Measurements from ENCODE around the gene LDB2.

The LDB2 gene

DNA sequence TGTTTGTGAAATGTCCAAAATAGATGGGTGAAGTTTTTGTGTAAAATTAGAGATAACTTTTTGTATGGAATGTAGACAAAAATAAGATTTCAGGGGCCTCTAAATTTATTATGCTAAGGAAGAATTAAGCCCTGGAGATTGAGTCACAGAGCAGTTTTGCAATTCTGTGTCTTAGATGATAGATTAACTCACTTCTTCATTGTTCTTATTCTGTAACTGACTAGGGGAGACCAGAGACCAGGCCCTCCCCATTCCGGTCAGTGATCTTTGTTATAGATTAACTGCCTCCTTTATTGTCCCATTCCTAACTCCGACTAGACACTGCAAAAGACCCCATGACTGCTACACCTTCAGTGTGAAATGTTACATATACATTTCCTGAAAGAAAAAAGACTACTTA, 433.8 kb downstream of the LDB2 start:
- DNase-seq: no peak

- no peak for DNase-seq
Measured at GRCh38 chr4:16462656-16463055, 435.8 kb downstream of the LDB2 start.

GRCh38 chr4:16461362-16461761, 437.1 kb downstream of the LDB2 start:
- DNase-seq: no peak

- DNase-seq: no peak
Measured at GRCh38 chr4:16457944-16458343, 440.5 kb downstream of the LDB2 start.
